Measurements from ENCODE around the gene PEAK1.

Gene PEAK1

DNA sequence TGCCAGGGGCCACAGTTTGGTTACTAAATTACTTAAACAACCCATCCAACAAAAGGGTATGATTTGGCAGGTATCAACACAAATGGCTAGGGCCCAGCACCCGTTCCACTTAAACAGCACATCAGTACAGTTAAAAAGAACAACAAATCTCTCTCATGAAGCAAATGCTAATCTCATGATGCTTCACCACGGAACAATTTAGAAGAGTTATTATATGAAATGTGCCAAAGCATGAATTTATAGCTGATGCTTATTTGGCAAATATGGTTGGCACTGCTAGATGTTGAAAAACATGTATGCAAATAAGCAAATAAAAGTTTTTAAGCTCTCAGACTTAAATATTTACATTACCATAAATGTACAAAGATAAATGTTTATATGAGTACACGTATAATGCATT lies 2.3 kb downstream of the PEAK1 start:
- H3K4me3 ChIP-seq (ENCODE audit: low read length), result no peak overlapping the region
- TF ChIP-seq, protein P1, sequence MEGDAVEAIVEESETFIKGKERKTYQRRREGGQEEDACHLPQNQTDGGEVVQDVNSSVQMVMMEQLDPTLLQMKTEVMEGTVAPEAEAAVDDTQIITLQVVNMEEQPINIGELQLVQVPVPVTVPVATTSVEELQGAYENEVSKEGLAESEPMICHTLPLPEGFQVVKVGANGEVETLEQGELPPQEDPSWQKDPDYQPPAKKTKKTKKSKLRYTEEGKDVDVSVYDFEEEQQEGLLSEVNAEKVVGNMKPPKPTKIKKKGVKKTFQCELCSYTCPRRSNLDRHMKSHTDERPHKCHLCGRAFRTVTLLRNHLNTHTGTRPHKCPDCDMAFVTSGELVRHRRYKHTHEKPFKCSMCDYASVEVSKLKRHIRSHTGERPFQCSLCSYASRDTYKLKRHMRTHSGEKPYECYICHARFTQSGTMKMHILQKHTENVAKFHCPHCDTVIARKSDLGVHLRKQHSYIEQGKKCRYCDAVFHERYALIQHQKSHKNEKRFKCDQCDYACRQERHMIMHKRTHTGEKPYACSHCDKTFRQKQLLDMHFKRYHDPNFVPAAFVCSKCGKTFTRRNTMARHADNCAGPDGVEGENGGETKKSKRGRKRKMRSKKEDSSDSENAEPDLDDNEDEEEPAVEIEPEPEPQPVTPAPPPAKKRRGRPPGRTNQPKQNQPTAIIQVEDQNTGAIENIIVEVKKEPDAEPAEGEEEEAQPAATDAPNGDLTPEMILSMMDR (IDR thresholded peaks at IDR 0.05; ENCODE audit: insufficient read depth, low read depth, low read length, missing control alignments), result no peak

DNA sequence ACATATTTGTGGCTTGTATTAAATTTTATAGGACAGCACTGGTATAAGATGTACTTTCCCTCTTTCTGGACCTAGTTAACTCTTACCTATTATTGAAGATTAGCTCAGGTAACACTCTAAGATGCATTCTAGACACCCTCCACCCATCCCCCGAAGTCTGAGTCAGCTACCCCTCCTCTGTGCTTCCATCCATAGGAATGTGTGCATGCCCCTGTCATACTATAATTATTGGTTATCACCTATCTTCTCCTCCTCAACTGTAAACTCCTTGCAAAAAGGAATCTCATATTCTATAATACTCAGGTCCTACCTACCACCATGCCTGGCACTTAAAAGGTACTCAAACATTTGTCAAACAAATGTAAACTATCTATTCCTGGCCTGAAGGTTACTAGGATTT lies 3.0 kb downstream of the PEAK1 start:
- no peak overlapping the region for H3K4me3 ChIP-seq (ENCODE audit: low read length)
- TF ChIP-seq, protein P1 (IDR thresholded peaks at IDR 0.05; ENCODE audit: insufficient read depth, low read depth, low read length, missing control alignments), result no peak
- DNase-seq (ENCODE audit: low read depth), result peak; percentile 43

More for the DNA sequence above, 2.3 kb downstream of the PEAK1 start:
- DNase-seq (ENCODE audit: low read depth), result no peak

DNA sequence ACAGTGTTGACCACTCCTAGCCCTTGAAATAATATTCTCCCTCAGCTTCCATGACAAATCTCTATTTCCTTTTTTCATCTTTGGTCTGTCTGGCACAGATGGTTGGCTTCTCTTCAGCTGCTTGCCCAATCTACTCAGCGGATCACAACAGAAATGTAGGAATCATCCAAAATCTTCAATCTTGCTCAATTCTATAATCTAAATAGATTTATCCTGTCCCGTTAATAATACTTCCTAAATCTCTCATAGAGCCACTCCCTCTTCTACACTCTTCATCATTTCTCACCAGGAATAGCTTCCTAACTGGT lies 3.8 kb downstream of the PEAK1 start:
- TF ChIP-seq, protein P1 (IDR thresholded peaks at IDR 0.05; ENCODE audit: insufficient read depth, low read depth, low read length, missing control alignments), result no peak
- no peak for DNase-seq (ENCODE audit: low read depth)
- no peak overlapping the region for H3K4me3 ChIP-seq (ENCODE audit: low read length)

DNA sequence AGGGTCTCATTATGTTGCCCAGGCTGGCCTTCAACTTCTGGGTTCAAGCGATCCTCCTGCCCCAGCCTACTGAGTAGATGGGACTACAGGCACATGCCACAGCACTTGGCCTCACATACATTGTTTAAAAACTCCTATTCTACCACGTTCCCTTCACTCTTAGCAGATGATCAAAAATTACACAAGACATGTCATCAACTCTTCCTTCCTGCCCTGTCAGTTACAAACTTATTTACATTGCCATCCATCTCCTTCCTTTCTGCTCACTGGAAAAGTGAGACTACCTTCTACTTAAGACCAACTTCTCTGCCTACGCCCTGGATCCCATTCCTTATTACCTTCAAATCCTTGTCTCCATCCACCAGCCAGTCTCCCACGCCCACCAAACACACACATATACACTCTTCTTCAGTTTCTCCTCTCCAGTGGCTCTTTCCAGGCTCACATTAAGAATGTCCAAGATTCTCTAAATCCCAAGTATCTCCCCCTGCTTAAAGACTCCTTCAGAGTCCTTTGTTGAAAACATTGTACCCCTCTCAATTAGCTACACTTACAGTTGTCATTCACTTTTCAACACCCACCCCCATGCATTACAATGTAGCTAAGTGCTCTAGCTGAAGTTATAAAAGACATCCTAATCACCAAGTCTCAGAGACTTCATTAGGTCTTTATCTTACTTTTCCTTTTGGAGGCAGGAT lies 4.3 kb downstream of the PEAK1 start:
- no peak for DNase-seq (ENCODE audit: low read depth)
- no peak overlapping the region for H3K4me3 ChIP-seq (ENCODE audit: low read length)
- TF ChIP-seq, protein P1 (IDR thresholded peaks at IDR 0.05; ENCODE audit: insufficient read depth, low read depth, low read length, missing control alignments), result no peak

DNA sequence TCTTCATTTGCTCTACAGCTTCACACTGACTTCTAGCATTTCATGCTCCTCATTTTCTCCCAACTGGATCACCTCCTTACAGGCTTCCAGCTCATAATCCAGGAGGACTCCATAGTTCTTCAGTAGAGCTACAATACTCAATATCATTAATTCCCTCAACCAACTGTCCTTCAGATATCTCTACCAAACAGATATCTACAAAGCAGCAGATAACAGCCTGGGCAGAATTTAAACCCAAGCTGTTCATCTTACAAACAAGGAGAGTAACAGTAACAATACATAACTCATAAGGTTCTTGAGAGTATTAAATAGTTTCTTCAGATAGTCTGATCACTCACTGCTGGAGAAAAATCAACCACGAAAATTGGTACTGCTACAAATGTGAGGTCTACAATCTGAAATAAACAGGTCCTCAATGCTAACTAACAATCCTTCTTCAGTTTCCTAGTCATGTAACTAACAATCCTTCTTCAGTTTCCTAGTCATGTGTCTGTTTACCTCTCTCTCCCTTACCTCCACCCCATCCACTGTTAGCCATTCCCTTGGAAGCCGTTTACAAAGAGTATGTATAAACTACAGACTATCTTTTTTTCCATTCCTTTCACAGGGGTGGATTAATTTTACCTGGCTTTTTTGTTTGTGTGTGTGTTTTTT lies 5.0 kb downstream of the PEAK1 start:
- DNase-seq (ENCODE audit: low read depth), result no peak
- H3K4me3 ChIP-seq (ENCODE audit: low read length), result no peak overlapping the region

DNA sequence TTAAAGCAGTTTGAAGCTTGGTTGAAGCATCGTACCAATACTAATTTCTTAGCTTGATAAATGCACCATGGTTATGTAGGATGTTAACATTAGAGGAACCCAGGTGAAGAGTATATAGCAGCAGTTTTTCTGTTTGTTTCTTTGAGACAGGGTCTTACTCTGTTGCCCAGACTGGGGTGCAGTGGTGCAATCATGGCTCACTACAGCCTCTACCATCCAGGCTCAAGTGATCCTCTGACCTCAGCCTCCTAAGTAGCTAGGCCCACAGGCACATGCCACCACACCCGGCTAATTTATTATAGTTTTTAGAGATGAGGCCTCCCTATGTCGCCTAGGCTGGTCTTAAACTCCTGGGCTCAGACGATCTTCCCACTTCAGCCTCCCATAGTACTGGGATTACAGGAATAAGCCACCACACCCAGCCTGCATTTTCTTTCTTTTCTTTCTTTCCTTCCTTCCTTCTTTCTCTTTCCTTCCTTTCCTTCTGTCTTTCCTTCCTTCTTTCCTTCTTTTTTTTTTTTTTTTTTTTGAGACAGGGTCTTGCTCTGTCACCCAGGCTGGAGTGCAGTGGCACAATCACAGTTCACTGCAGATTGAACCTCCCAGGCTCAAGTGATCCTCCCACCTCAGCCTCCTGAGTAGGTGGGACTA lies 6.1 kb downstream of the PEAK1 start:
- TF ChIP-seq, protein P1 (IDR thresholded peaks at IDR 0.05; ENCODE audit: insufficient read depth, low read depth, low read length, missing control alignments), result no peak
- H3K4me3 ChIP-seq (ENCODE audit: low read length), result no peak overlapping the region
- DNase-seq (ENCODE audit: low read depth), result no peak

More for the DNA sequence above, 5.0 kb downstream of the PEAK1 start:
- TF ChIP-seq, protein P1 (IDR thresholded peaks at IDR 0.05; ENCODE audit: insufficient read depth, low read depth, low read length, missing control alignments), result no peak

Data from epithelial cell of esophagus (primary cell).